ENCODE data around the gene FGFR2. TPM values are rescaled to one million over a fixed set of nuclear protein-coding genes. Genes with fewer than 3 reads are reported as not detected.

The FGFR2 gene
- total RNA-seq, 6 experiments from 2014 or later: not detected

- no peak overlapping the region for H3K27ac Mint-ChIP-seq
- no peaks in the 10 kb centered on the region for H3K4me1 Mint-ChIP-seq (ENCODE audit: low read depth)
- TF ChIP-seq CTCF (IDR thresholded peaks at IDR 0.05): no peak
- H3K4me3 Mint-ChIP-seq: no peak overlapping the region
- peaks cover 44% of the 10 kb centered on the region for H3K9me3 Mint-ChIP-seq
- H3K27me3 Mint-ChIP-seq (ENCODE audit: insufficient read depth): peaks cover 7% of the 10 kb centered on the region
- DNase-seq: no peak
- 0 out of 2 replicates have a peak, but pooled peaks cover 5% of the 10 kb centered on the region for H3K36me3 Mint-ChIP-seq (ENCODE audit: low read depth)
Observed at GRCh38 chr10:121469797-121470606, 128.2 kb downstream of the FGFR2 start.

GRCh38 chr10:121468726-121469125, 129.5 kb downstream of the FGFR2 start:
- TF ChIP-seq CTCF (IDR thresholded peaks at IDR 0.05): no peak
- Mint-ChIP-seq H3K36me3 (ENCODE audit: low read depth) (0 out of 2 replicates have a peak, but pooled peaks cover 5% of the 10 kb centered on the region), H3K4me3 (no peak overlapping the region), H3K4me1 (ENCODE audit: low read depth) (no peaks in the 10 kb centered on the region), H3K27me3 (ENCODE audit: insufficient read depth) (peaks cover 7% of the 10 kb centered on the region), H3K9me3 (peaks cover 41% of the 10 kb centered on the region), H3K27ac (no peak overlapping the region)
- DNase-seq: no peak

- no peak for TF ChIP-seq CTCF (IDR thresholded peaks at IDR 0.05)
- peaks cover 7% of the 10 kb centered on the region for H3K27me3 Mint-ChIP-seq (ENCODE audit: insufficient read depth)
- peaks cover 46% of the 10 kb centered on the region for H3K9me3 Mint-ChIP-seq
- peaks cover 7% of the 10 kb centered on the region; the same call in 1 of the 2 replicates for H3K36me3 Mint-ChIP-seq (ENCODE audit: low read depth)
- no peak overlapping the region for H3K27ac Mint-ChIP-seq
- H3K4me1 Mint-ChIP-seq (ENCODE audit: low read depth): no peaks in the 10 kb centered on the region
- no peak overlapping the region for H3K4me3 Mint-ChIP-seq
- DNase-seq: no peak
Observed at GRCh38 chr10:121466424-121466823, 131.8 kb downstream of the FGFR2 start.

GRCh38 chr10:121465215-121465614, 133.0 kb downstream of the FGFR2 start:
- H3K9me3 Mint-ChIP-seq: peaks cover 41% of the 10 kb centered on the region
- H3K36me3 Mint-ChIP-seq (ENCODE audit: low read depth): peaks cover 7% of the 10 kb centered on the region; the same call in 1 of the 2 replicates
- TF ChIP-seq CTCF (IDR thresholded peaks at IDR 0.05): no peak
- H3K27ac Mint-ChIP-seq: no peak overlapping the region
- H3K4me3 Mint-ChIP-seq: no peak overlapping the region
- no peak for DNase-seq
- peaks cover 7% of the 10 kb centered on the region; the same call in 1 of the 2 replicates for H3K27me3 Mint-ChIP-seq (ENCODE audit: insufficient read depth)
- no peaks in the 10 kb centered on the region for H3K4me1 Mint-ChIP-seq (ENCODE audit: low read depth)

- no peaks in the 10 kb centered on the region for H3K4me1 Mint-ChIP-seq (ENCODE audit: low read depth)
Observed at GRCh38 chr10:121464517-121464916, 133.7 kb downstream of the FGFR2 start.

More at GRCh38 chr10:121464517-121464916, 133.7 kb downstream of the FGFR2 start:
- Mint-ChIP-seq H3K27me3 (ENCODE audit: insufficient read depth) (peaks cover 7% of the 10 kb centered on the region; the same call in 1 of the 2 replicates), H3K4me3 (no peak overlapping the region), H3K36me3 (ENCODE audit: low read depth) (peaks cover 5% of the 10 kb centered on the region; the same call in 1 of the 2 replicates), H3K27ac (no peak overlapping the region), H3K9me3 (peaks cover 37% of the 10 kb centered on the region)
- no peak for TF ChIP-seq CTCF (IDR thresholded peaks at IDR 0.05)
- DNase-seq: no peak
